Right renal cortex interstitium (tissue), 3 donors: ENCODE results near the gene CDH22. TPM values are rescaled to one million over a fixed set of nuclear protein-coding genes. Genes with fewer than 3 reads are reported as not detected.

Experiments
- DNase-seq, 3 donors: peaks; one replicate each; pipeline ENCODE4 v3.0.0-alpha.2; 2013; ENCODE audit warnings: low read depth in 3 of 3, low spot score in 2 of 3
- polyA plus RNA-seq, 3 donors: library from polyadenylated mRNA; unstranded; fragments of 120-200 nt; gene quantifications; one replicate each; pipeline ENCODE4 v1.2.1, GENCODE V29; 2013; ENCODE audit not compliant: insufficient read length in 3 of 3

The CDH22 gene, protein sequence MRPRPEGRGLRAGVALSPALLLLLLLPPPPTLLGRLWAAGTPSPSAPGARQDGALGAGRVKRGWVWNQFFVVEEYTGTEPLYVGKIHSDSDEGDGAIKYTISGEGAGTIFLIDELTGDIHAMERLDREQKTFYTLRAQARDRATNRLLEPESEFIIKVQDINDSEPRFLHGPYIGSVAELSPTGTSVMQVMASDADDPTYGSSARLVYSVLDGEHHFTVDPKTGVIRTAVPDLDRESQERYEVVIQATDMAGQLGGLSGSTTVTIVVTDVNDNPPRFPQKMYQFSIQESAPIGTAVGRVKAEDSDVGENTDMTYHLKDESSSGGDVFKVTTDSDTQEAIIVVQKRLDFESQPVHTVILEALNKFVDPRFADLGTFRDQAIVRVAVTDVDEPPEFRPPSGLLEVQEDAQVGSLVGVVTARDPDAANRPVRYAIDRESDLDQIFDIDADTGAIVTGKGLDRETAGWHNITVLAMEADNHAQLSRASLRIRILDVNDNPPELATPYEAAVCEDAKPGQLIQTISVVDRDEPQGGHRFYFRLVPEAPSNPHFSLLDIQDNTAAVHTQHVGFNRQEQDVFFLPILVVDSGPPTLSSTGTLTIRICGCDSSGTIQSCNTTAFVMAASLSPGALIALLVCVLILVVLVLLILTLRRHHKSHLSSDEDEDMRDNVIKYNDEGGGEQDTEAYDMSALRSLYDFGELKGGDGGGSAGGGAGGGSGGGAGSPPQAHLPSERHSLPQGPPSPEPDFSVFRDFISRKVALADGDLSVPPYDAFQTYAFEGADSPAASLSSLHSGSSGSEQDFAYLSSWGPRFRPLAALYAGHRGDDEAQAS
- not detected for polyA plus RNA-seq

DNA sequence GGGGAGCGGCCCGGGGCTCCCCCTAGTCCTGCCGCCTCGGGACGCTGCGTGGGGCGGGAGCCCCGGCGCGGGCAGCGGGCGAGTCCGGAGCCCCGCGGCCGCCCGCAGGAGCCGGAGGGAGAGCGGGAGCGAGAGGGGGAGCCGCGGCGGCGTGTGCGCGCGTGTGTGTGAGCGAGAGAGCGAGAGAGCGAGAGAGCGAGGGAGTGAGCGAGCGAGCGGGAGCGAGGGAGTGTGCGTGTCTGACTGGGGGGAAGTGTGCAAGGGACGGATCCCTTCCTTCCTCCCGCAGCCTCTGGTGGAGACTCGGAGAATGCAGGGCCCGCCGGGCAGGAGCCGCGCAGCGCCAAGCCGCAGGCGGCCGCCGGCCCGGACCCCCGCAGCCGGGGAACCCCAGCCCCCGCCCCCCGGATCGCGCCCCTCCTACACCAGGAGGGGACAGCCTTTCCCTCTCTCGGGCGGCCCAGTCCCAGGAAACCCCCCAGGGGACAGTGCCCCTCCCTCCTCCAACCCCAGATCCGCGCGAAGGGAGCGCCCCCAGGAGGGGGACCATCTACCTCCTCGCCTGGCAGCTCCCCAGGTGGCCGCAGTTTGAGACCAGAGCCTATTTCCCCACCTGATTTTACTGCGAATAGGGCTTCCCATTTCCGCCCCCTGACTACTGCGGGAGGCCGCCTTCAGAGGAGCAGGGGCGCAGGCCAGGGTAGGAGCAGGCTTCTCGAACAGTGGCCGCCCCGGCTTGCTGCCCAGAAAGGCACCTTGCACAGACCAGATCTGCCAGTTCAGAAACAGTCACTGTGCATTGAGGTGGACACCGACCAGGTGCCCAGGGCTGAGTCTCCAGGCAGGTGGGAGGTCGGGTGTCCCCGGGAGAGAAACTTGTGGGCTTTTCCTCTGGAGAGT, at the start of gene CDH22:
CDH22 (minus strand) TSS at position 241 of the 900 bp plus-strand sequence. CDS start 57,204 bp downstream, outside the sequence.
- DNase-seq, result no peak

DNA sequence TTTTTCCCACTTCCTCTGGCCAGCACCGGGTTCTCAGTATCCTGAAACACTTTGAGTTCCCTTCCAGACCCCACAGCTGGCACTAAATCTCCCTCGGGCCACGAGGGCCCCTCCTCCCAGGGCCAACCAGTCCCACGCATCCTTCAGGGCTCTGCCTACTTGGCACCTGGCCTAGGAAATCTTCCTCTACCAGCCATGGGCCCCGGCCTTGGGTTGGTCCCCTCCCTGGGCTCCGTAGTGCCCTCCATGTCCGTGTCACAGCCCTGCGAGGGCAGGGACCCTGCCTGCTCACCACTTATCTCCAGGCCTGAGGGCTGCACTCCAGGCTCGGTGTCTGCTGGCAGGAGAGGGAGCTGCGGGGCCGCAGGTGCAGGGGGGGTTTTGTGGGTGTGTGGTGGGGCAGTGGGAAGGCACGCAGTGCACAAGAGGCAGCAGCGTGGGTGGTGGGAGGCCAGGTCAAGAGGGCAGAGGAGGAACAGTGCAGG, 48.8 kb upstream of the CDH22 start:
- DNase-seq, result no peak

DNA sequence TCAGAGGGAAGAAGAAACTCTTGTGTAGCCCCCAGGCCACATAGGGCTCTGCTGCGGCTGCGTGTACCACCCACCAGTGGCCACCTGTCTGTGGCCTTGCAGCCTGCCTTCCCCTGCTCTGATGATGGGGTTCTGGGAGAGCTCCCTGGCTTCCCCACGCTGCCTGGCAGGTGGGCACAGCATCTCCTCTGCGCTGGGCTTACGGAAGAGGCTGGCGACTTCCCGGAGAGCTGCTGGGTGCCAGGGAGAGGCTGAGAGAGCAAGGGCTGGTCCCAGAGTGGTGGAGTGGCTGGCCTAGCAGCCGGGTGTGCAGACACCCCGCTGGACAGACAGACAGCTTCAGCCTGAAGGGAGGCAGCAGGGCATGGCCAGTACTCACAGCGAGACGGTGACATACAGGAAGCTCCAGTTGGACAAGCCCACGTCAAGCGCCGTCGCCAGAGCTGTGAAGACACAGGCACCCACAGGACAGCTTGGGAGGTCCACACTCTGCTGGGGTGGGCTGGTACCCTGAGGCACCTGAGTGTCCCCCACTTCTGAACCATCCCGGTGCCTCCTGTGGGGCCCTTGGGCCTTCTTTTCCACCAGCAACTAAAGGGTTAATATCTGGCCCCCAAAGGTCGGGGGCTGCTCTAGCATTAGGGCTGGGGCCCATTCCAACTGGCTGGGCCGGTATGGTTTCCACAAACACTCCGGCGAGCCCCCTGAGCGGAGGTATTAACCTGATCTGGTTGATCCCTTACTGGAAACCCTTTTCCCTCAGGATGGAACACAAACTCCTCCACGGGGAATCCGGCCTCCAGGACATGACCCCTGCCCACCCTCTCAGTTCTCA, 48.1 kb upstream of the CDH22 start:
- no peak for DNase-seq

DNA sequence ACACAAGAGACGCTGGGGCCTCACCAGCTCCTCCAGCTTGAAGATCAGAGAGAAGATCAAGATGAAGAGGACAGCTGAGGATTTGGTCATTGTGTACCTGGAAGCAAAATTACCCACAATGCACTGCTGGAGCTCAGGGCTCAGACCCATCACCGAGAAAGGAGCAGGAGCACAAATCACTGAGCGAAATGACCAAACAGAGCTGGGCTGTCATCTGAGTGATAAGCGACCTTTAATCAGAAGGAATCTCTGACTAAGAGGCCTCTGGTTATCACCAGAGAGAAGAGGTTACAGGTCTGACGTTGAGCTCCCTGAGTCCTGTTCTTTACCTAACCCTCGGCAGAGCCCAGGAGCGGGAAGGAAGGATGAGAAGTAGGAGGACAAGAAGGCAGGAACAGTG, 47.5 kb upstream of the CDH22 start:
- no peak for DNase-seq

DNA sequence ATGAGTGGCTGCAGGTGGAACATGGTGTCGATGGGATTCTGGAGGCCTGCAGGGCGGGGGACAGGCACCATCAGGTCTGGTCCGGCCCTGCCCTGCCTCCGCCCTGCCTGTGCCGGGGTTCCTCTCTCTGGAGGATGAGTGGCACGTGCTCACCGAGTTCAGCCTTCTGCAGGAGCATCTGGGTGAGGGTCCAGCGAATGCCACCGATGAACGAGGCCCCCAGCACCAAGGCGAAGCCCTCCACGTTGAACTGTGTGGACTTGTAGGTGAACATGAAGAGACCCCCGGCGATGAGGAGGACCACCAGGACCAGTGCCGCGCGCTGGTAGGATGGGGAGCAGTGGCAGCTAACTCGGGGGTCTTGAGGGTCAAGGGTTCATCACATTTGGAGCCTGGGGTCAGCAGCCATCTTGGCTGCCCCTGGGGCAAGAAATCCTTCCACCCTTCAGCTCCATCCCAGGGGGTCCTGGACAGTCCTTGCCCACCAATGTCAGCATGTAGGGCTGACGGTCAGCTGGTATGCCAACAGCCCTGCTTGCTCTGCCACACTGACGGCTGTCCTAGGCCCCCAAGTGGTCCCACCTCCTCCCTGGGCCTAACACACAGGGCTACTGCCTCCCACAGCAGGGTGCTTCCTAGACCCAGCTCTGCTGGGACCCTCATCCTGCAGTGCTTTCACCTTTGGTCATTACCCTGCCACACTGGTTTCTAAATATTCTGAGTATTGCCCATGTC, 46.8 kb upstream of the CDH22 start:
- DNase-seq, result no peak

DNA sequence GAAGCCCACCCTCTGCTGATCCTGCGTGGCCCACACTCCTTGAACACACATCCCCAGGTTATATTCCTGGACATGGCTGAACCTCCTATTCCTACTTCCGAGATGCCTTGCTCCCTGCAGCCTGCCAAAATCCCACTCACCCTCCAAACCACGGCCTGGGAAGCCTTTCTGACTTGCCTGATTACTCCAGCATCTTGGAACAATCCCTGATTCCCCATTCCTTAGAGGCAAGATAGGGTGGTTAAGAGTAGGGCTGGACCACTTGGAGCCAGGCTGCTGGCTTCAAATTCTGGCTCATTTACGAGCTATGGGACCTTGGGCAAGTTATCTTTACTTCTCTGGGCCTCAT, 45.9 kb upstream of the CDH22 start:
- DNase-seq, result no peak

DNA sequence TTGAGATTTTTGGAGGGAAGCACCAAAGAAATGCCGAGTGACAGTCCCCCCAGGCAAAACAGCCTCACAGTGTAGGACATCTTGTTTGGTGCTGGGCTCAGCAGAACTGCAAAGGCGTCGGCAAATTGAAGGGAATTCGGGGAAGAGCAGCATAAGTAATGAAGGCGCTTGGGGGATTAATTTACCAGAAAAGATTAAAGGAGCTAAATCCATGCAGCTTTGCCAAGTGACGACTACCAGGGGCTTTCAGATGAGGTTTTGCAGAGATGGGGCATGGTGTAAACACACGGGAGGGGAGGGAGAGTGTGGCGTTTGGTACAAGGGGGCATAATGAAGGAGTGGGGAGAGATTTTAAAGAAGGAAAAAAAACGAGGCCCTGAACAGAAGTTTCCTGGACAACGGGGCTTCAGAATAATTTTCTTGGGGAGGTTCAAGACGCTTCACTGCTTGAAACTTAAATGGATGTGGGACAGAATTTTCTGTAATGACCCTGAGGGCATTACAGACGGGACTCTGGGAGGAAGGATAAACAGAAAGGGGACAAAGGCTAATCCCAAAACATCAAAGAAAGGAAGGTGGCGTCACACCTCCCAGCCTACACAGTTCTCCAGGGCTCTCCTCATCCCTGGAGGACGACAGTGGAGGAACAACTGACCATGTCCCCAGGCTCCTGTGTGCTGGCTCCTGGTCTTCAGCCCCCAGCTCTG, 45.4 kb upstream of the CDH22 start:
- DNase-seq, result no peak

DNA sequence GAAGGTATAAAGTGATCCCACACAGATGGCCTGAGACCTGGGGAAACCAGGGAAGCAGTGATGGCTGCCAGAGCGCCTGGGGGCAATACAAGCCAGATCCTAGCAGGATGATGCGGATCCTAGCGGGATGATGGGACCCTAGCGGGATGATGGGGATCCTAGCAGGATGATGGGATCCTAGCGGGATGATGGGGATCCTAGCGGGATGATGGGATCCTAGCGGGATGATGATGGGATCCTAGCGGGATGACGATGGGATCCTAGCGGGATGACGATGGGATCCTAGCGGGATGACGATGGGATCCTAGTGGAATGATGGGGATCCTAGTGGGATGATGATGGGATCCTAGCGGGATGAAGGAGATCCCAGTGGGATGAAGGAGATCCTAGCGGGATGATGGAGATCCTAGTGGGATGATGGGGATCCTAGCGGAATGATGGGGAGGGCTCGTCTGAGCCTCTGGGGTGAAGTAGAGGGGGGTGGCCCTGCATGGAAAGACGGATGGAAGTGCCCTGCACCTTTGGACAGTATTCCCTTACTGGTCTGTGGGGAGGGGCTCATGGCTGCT, 44.2 kb upstream of the CDH22 start:
- DNase-seq, result no peak

DNA sequence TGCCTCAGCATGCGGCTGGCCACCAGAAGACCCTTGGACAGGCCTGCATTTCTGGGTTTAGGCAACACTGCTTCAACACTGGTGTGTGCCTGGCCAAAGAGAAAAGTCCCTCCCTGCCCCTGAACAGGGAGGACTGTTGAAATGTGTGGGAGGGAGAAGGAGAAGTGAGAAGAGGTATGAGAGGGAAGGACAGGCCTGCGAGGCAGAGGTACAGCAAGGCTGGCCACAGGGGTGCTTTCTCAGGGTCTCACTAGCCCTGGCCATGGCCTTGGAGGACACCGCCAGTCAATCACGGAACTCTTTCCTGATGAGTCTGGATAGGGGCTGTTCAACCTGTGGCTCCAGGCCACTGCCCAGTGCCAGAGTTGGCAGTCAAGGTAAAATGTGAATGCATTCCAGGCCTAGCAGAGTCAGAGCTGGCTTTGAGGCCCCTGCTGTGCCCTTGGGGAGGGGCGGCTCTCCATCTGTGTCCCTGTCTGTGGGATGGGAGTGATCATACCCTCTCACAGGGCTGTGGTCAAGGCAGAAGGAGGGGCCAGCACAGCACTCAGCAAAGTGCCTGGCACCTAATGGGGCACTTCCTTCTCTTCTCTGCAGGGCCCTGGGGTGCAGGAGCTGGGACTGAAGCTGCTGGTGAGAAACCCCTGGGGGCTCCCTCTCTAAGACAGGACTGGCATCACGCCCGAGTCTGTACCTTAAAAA, 43.2 kb upstream of the CDH22 start:
- no peak for DNase-seq

DNA sequence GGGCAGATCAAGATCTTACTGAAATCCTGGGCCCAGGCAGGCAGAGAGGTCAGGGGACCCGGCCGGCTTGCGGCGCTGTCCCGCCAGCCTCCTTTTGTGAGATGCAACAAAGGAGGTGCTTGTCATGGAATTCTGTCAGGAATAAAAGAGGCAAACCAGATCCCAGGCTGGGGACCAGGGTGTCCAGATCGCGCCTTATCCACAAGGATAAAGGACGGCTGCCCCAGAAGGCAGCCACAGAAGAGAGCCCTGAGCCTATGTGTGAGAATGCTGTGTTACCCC, 42.6 kb upstream of the CDH22 start:
- no peak for DNase-seq

DNA sequence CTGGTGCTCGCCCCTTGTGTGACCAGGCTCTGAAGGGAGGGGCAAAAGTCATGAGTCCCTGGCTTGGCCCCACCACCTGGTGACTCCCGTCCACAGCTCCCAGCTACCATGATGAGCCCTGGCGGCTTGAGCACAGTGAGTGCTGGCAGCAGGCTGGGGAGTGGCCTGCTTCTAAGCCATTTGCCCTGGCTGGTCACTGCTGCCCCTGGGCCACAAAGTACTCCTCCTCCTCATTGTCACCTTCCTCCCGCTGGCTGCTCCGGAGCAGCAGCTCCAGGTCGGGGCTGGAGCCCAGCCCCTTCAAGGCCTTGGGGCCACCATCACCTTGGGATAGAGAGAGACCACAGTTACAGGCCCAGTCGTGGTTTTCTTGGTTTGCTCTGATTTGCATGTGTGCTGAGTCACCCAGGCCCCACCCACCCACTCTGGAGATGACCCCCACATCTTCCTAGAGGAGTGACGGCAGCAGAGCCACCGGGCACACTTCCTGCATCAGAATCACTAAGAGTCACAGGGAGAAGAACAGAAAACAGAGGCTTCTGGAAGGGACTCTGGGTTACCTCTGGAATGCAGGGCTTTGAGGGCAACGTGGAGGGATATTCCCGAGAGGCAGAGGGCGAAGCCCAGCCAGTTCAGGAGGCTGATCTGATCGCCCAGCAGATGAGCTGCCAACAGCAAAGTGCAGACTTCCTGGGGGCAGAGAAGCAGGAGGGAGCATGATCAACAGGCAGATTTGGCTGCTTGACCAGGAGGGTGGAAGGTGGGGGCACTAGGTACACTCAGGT, 42.1 kb upstream of the CDH22 start:
- no peak for DNase-seq

DNA sequence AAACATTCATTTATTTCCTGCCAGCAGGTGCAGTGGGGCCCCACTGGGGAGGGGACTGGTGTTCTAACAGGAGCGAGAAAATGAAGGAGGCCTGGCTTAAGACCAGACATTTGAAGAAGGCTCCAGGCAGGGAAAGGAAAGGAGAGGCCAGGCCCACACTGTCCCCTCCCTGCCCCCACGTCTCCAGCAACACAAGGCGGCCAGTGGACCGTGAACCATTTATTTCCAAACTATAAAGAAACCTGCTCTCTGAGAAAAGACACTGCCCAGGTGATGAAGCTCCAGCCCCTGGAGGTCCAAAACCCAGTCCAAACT, 41.4 kb upstream of the CDH22 start:
- no peak for DNase-seq

DNA sequence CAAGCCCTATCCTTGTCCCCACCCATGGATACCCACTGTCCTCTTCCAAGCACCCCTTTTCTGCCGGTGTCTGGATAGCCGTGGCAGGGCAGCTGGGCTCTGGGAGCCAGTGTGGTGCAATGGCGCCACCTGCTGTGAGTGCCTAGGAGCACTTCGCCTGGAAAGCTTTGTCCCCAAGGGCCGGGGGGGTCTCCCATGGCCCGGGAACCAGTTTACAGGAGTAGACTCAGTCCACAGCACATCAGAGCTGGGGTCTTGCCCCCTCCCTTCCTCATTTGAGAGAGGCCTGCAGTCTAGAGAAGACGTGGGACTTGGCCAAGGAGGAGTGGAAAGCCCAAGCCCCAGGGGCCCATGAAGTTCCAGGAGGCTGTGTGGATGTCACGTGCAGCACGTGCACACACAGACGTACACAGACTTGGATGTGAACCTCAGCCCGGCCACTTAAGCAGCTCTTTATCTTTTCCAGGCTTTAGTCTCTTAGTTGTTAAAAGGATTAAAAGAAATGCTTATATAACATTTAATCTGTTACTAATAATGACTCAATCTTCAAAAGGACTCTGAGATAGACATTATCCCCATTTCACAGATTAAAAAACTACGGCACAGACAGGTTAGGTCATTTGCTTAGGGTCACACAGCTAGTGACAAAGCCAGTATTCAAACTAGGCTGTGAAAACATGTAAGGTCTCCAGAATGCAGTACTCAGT, 40.9 kb upstream of the CDH22 start:
- DNase-seq, result no peak

DNA sequence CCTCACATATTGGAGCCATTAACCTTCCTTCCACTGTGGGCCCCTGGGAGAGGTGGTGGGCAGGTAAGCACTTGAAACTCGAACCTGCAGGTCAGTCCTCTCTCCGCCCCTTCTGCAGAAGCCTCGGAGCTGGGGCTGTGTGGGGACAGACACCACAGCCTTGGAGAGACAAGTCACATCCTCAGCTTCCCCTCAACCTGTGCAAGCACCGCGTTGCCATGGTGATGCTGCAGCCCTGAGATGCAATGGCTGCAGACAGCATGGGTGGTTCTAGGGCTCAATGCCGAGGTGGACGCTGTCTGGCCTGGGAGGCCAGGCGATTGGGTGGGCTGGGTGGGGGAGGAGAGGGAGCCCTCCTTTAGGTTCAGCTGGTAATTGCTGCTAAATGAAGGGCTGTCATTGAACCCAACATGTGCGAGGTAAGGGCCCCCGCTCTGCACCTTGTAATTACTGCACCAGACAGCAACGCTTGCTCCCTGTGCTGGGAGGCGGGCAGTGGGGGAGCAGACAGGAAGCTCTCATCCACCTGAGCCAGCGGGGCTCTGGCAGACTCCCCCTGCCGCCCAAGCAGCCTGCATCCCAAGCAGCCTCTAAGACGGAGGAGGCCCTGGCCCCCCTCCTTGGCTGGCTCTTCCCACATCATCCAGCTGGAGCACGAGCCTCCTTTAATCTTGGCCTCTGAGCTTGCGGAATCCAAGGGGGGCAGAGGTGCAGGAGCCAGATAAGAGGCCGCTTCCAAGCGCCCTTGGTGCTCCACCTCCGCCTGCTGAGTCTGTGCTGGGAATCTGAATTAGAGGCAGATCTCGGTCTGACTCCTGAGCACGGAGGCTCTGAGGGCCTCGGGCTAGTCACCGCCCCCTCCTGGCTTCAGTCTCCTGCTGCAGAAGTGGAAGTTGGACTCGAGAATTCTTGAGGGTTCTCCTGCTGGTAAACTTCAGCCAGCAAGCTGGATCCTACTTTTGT, 39.8 kb upstream of the CDH22 start:
- no peak for DNase-seq

DNA sequence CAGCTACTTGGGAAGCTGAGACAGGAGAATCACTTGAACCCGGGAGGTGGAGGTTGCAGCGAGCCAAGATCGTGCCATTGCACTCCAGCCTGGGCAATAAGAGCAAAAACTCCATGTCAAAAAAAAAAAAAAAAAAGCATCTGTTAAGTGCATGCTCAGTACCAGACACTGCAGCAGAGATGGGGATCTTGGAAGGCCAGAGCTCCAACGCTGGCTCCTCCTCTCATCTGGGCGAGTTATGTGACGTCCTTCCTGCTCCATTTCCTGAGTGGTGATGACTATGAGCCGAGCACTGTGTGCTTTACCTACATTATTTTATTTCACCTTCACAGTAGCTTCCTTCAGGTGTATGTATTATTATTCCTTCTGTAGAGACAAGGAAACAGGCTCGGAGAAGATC, 38.5 kb upstream of the CDH22 start:
- DNase-seq, result no peak
